AG10803 (cell line): ENCODE data around the gene SEZ6.
A peak's percentile ranks its signal among the peaks of the same experiment; 100 is the strongest.

Experiments
- DNase-seq: peaks from one replicate; pipeline ENCODE4 v3.0.0; 2010; ENCODE audit warnings: low read depth
- H3K4me3 ChIP-seq: 2 replicates; pipeline ENCODE4 v1.5.1; 2011; ENCODE audit warnings: mild to moderate bottlenecking, low read length, control low read depth
- CTCF ChIP-seq: conservative IDR thresholded peaks from 2 replicates; pipeline ENCODE4 v1.5.1; 2011; ENCODE audit warnings: mild to moderate bottlenecking, low read length, control low read depth, inconsistent platforms

SEZ6 gene

GRCh38 chr17:28949185-28950016 lies 56.4 kb downstream of the SEZ6 start:
- TF ChIP-seq CTCF = no peak
- H3K4me3 ChIP-seq = peak overlapping the region; percentile 92
- peak; percentile 52 for DNase-seq

- TF ChIP-seq CTCF = no peak
- peak overlapping the region; percentile 92 for H3K4me3 ChIP-seq
- DNase-seq = no peak
Measured at GRCh38 chr17:28948873-28949184, 57.0 kb downstream of the SEZ6 start.

GRCh38 chr17:28948342-28948741 lies 57.5 kb downstream of the SEZ6 start:
- DNase-seq = no peak
- TF ChIP-seq CTCF = no peak
- H3K4me3 ChIP-seq = peak overlapping the region; percentile 92

- no peak for TF ChIP-seq CTCF
- no peak overlapping the region for H3K4me3 ChIP-seq
- DNase-seq = no peak
Measured at GRCh38 chr17:28947639-28948038, 58.2 kb downstream of the SEZ6 start.

GRCh38 chr17:28946239-28946638 lies 59.6 kb downstream of the SEZ6 start:
- peak; percentile 76 for DNase-seq
- TF ChIP-seq CTCF = no peak
- H3K4me3 ChIP-seq = no peak overlapping the region

- H3K4me3 ChIP-seq = peak overlapping the region; percentile 18; the same call in 1 of the 2 replicates
- peak; percentile 64 for DNase-seq
- no peak for TF ChIP-seq CTCF
Measured at GRCh38 chr17:28944862-28945741, 60.7 kb downstream of the SEZ6 start.
